ENCODE results near the gene GPA33.

The GPA33 gene

DNA sequence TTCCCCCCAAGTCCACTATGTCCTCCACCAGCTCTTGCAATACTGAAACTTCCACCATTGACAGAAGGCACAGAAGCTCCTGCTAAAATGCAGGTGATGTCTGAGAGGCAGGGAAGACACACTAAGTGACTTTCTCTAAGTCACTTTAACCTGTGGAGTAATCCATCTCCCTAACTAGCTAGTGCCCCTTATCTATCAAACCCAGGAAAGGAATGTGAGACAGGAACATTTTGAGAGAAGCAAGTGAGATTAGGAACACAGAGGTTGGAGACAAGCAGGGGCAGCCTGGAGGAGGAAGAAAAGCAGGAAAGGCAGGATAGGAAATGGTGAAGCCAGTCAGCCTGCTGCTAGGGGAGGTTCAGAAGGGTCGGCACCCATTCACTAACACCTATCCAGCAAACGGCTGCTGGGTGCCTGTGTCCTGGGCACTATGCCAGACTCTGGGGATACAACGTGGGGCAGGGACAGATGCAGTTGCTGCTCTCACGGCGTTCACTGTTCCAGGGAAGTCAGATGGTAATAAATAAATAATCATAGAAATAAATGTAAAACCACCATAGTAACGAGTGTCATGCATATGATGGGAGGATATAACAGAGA is 7.0 kb downstream of the GPA33 start:
- no peaks in the 10 kb centered on the region for H3K9me3 ChIP-seq (ENCODE audit: low read length)
- no peak overlapping the region for H2AFZ ChIP-seq (ENCODE audit: low read length)
- no peaks in the 10 kb centered on the region for H3K4me1 ChIP-seq (ENCODE audit: insufficient read depth, low read length, severe bottlenecking)
- H3K79me2 ChIP-seq (ENCODE audit: insufficient read depth, low read length), result no peaks in the 10 kb centered on the region
- no peak overlapping the region for H3K9ac ChIP-seq (ENCODE audit: low read length)
- H3K4me3 ChIP-seq (ENCODE audit: low read depth, low read length, poor library complexity, severe bottlenecking), result no peak overlapping the region
- H3K27me3 ChIP-seq (ENCODE audit: insufficient read depth, low read length), result peaks cover 3% of the 10 kb centered on the region; the same call in 1 of the 2 replicates
- TF ChIP-seq, protein P1, sequence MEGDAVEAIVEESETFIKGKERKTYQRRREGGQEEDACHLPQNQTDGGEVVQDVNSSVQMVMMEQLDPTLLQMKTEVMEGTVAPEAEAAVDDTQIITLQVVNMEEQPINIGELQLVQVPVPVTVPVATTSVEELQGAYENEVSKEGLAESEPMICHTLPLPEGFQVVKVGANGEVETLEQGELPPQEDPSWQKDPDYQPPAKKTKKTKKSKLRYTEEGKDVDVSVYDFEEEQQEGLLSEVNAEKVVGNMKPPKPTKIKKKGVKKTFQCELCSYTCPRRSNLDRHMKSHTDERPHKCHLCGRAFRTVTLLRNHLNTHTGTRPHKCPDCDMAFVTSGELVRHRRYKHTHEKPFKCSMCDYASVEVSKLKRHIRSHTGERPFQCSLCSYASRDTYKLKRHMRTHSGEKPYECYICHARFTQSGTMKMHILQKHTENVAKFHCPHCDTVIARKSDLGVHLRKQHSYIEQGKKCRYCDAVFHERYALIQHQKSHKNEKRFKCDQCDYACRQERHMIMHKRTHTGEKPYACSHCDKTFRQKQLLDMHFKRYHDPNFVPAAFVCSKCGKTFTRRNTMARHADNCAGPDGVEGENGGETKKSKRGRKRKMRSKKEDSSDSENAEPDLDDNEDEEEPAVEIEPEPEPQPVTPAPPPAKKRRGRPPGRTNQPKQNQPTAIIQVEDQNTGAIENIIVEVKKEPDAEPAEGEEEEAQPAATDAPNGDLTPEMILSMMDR (IDR thresholded peaks at IDR 0.05; ENCODE audit: low read length), result no peak
- TF ChIP-seq EZH2 (IDR thresholded peaks at IDR 0.05; ENCODE audit: borderline replicate concordance, low read length), result no peak
- no peaks in the 10 kb centered on the region for H3K36me3 ChIP-seq (ENCODE audit: insufficient read depth, low read length)
- H4K20me1 ChIP-seq (ENCODE audit: insufficient read depth, low read length), result no peaks in the 10 kb centered on the region
- no peaks in the 10 kb centered on the region for H3K9me2 ChIP-seq (ENCODE audit: low read depth, low read length)
- H3K4me2 ChIP-seq (ENCODE audit: low read length), result no peak overlapping the region
- H3F3A ChIP-seq (ENCODE audit: insufficient read depth, low read length), result no peaks in the 10 kb centered on the region
- no peak overlapping the region for H3K27ac ChIP-seq (ENCODE audit: low read depth, low read length, poor library complexity, severe bottlenecking)

DNA sequence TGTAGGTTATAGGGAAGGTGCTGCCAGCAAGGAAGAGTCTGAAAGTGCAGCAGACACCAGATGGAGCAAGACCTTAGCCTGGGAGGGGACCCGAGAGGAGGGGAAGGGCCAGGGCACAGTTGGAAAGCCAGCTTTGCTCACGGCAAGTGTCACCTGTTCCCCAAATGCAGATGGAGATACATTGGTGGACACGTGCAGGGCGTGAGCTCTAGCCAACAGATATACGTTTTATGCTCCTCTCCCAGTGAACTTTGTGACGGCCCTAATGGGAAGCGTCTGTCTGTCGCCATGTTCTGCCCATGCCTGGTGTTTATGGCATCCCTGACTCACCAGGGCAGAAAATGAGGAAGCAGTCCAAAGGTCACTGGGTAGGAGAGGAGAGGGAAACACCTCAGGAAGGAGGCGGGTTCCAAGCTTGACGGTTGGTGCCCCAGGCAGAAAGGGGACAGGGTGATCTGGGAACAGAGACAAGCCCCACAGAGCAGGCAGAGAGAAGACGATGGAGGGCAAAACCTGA is 7.6 kb downstream of the GPA33 start:
- no peak overlapping the region for H2AFZ ChIP-seq (ENCODE audit: low read length)
- no peaks in the 10 kb centered on the region for H3F3A ChIP-seq (ENCODE audit: insufficient read depth, low read length)
- no peaks in the 10 kb centered on the region for H3K36me3 ChIP-seq (ENCODE audit: insufficient read depth, low read length)
- H3K79me2 ChIP-seq (ENCODE audit: insufficient read depth, low read length), result no peaks in the 10 kb centered on the region
- H3K9me3 ChIP-seq (ENCODE audit: low read length), result no peaks in the 10 kb centered on the region
- no peak overlapping the region for H3K4me3 ChIP-seq (ENCODE audit: low read depth, low read length, poor library complexity, severe bottlenecking)
- TF ChIP-seq EZH2 (IDR thresholded peaks at IDR 0.05; ENCODE audit: borderline replicate concordance, low read length), result no peak
- TF ChIP-seq, protein P1 (IDR thresholded peaks at IDR 0.05; ENCODE audit: low read length), result no peak
- H3K27ac ChIP-seq (ENCODE audit: low read depth, low read length, poor library complexity, severe bottlenecking), result no peak overlapping the region
- peaks cover 3% of the 10 kb centered on the region; the same call in 1 of the 2 replicates for H3K27me3 ChIP-seq (ENCODE audit: insufficient read depth, low read length)
- H3K9me2 ChIP-seq (ENCODE audit: low read depth, low read length), result no peaks in the 10 kb centered on the region
- H3K4me2 ChIP-seq (ENCODE audit: low read length), result no peak overlapping the region
- no peaks in the 10 kb centered on the region for H4K20me1 ChIP-seq (ENCODE audit: insufficient read depth, low read length)
- no peak overlapping the region for H3K9ac ChIP-seq (ENCODE audit: low read length)
- H3K4me1 ChIP-seq (ENCODE audit: insufficient read depth, low read length, severe bottlenecking), result no peaks in the 10 kb centered on the region

DNA sequence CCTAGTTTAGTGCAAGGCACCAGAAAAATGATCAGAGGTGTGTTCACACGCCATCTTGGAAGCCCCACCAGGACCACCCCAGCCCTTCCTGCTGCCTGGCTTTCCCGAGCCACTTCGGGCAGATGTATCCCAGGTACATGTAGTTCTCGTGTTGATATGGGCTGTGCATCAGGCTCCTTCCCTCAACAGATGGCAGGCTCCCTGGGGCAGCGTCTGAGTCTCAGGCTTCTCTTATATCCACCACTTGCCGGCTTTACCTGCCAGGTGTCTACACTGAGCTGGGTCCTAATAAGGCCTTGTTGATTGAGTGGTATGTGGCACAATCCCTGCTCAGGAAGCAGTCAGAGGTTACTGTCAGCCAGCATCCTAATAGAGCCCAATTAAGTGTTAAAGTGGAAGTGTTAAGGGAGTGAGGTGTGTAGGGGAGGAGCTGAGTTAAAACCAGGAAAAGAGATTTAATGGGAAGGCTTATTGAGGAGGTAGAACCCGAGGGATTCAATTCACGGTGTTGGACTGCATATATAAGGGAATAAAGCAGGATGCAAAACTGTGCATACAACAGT is 8.5 kb downstream of the GPA33 start:
- Histone ChIP-seq H3K36me3 (ENCODE audit: insufficient read depth, low read length) (no peaks in the 10 kb centered on the region), H3K9me2 (ENCODE audit: low read depth, low read length) (no peaks in the 10 kb centered on the region), H3K79me2 (ENCODE audit: insufficient read depth, low read length) (no peaks in the 10 kb centered on the region), H3K9ac (ENCODE audit: low read length) (no peak overlapping the region), H4K20me1 (ENCODE audit: insufficient read depth, low read length) (no peaks in the 10 kb centered on the region), H3K27ac (ENCODE audit: low read depth, low read length, poor library complexity, severe bottlenecking) (no peak overlapping the region), H3K4me2 (ENCODE audit: low read length) (no peak overlapping the region), H3K9me3 (ENCODE audit: low read length) (no peaks in the 10 kb centered on the region), H3K4me3 (ENCODE audit: low read depth, low read length, poor library complexity, severe bottlenecking) (no peak overlapping the region), H3F3A (ENCODE audit: insufficient read depth, low read length) (no peaks in the 10 kb centered on the region), H3K27me3 (ENCODE audit: insufficient read depth, low read length) (peaks cover 3% of the 10 kb centered on the region; the same call in 1 of the 2 replicates), H2AFZ (ENCODE audit: low read length) (no peak overlapping the region), H3K4me1 (ENCODE audit: insufficient read depth, low read length, severe bottlenecking) (no peaks in the 10 kb centered on the region)
- TF ChIP-seq, protein P1 (IDR thresholded peaks at IDR 0.05; ENCODE audit: low read length), result no peak
- TF ChIP-seq EZH2 (IDR thresholded peaks at IDR 0.05; ENCODE audit: borderline replicate concordance, low read length), result no peak
